Measurements from ENCODE around the gene KLC1.

The KLC1 gene

DNA sequence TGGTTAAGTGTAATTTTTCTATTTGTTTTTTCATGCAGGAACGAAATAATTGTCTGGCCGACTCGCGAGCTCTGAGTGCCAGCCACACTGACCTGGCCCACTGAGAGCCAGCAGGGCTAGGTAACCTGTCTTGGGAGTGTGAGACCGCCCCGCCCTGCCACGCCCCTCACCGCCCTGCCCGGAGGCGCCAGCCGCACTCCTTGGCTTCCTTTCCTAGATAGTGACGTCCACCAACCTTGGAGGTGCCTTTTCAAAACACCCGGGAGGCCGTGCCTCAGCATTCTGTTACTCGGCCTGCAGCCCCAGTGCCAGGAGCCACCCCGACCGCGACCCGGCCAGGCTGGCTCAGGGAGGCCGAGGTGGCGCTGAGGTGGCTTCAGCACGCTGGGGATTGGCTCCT is 64.5 kb downstream of the KLC1 start:
- peak; percentile 24 for DNase-seq

DNA sequence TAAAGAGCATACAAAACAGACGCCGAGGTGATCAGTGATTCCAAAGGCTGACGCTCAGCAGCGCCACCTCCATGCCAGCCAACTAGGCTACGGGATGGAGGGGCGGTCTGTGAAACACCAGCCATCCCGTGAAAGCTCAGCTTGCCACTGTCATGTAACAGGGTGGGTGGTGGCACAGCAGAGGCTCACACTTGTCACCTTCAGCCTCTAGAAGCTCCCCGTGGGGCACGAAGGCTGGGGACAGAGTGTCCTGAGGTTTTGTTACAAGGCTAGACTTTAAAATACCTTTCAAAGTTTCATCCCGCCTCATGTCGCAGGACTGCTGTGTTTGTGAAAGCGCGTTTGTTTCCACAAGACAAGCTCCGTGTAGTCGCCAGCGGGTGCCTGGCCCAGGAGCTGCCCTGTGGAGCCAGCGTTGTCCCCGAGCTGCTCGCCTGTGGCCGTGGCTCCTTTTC is 65.6 kb downstream of the KLC1 start:
- DNase-seq: no peak

DNA sequence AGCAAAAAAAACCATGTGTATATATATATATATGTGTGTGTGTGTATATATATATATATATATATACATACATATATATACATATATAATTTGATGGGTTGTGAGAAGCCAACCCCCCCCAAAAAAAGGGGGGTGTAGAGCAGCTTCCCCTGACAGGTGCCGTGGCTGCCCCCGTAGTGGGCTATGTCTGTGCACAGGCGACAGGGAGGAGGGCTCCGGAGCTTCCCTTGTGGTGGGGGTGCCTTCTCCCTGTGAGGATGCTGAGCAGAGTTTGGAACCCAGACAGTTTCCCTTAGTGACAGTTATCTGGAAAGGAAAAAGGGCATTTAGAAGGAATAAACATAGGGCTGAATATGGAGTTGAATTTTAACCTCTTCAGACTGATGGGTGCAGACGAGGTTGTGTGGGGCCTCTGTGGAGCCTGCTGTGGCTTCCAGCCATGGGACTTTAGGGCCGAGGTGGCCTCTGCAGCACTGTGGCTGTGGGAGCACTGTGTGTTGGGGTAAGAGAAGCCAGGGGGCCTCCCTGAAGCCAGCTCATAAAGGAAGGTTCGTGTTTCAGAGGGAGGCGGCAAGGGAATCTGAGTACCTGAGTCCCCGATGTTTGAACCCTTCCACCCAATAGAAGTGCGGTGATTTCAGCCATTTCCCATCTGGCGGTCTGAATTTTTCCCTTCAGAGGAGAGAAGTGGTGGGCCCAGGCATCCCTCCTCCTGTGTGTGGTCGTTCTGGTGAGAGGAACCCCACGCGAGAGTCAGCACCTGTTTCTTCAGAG is 66.5 kb downstream of the KLC1 start:
- DNase-seq: no peak

DNA sequence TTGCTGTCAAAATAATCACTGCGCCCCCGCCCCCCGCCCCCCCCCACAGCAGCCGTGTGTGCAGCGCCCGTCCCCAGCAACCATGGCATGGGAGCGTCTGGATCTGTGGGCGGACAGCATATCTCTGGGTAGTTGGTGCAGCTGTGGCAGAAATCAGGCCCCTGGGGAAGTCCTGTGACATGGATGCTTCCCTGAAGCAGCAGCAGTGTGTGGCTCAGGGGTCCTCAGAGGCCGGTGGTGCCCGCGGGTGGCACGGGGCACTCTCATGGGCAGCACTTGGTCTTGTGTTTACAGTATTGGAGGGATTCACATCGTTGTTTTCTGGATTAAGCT is 67.0 kb downstream of the KLC1 start:
- peak; percentile 36 for DNase-seq

DNA sequence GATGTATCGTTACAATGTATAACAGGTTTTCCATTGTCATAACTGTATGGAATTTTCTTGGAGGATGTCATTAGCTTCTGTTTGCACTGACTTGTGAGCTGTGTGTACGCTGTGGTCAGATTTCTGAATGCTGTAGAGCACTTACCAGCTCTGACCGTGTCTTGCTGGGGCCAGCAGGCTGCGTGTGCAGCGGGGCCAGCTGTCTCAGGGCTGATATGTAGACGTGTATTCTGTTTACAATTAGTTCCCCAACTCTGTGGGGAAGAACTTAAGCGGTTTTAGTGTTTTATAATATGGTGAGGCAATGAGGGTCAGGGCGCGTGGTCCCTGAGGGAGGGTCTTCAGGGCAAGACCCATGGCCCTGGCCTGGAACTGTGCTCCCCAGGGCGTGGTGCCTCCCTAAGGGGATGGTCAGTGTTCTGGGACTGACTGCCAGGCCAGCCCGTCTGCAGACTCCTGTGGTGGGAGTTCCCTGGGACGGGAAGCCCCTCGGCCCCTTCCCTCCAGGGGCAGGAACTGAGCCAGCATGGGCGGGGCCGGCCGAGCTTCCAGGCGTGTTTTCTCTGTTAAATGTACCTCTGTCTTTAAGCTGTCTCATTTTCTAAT is 67.6 kb downstream of the KLC1 start:
- peak; percentile 51 for DNase-seq

DNA sequence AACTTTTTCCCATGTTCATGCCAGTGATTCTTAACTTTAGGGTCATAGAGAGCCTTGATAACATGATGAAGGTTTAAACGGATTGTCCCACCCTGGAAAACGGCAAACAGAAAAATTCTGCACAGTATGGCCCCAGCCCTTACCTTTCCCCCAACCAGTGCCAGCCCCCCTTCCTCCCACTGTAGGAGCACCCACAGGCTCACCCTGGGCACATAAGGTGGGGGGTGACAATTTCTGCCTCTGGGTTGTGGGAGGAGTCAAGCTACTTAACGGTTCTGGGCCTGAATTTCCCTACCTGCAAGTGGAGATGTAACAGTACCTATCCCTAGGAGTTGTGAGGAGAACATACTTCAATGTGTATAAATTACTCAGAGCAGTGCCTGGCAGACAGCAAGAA is 68.2 kb downstream of the KLC1 start:
- DNase-seq: no peak

DNA sequence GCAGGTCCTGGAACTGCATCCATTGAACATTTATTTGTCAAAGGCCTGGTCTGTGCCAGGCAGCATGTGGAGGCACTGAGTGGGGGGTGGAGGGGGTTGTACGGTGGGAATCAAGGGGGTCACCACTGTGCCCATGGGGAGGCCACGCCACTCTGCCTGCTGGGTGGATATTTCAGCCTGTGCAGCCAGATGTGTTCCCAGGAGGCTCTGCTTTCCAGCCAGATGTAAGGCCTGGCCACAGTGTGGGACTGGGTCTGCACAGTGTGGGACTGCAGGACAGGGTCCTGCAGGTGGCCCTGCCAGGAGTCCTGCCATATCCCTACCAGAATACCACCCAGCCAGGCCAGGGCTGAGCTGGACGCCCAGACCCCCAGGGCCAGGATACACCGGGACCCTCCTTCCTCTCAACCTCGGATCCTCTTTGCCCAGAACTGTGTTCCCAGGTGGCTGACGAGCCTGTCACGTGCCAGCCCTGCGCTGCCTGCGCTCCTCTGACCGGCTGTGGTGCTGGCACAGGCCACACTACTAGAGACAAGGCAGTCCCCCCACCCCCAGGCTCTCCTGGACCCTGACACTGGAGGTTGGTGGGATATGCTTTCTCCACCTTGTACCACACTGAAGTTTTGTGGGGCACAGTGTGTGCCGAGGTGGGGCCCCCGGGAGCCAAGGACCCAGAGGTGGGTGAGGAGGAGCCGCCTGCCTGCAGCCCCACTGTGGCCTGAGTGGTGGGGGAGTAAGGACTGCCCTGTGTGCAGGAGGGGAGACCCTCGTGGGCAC is 68.8 kb downstream of the KLC1 start:
- no peak for DNase-seq

DNA sequence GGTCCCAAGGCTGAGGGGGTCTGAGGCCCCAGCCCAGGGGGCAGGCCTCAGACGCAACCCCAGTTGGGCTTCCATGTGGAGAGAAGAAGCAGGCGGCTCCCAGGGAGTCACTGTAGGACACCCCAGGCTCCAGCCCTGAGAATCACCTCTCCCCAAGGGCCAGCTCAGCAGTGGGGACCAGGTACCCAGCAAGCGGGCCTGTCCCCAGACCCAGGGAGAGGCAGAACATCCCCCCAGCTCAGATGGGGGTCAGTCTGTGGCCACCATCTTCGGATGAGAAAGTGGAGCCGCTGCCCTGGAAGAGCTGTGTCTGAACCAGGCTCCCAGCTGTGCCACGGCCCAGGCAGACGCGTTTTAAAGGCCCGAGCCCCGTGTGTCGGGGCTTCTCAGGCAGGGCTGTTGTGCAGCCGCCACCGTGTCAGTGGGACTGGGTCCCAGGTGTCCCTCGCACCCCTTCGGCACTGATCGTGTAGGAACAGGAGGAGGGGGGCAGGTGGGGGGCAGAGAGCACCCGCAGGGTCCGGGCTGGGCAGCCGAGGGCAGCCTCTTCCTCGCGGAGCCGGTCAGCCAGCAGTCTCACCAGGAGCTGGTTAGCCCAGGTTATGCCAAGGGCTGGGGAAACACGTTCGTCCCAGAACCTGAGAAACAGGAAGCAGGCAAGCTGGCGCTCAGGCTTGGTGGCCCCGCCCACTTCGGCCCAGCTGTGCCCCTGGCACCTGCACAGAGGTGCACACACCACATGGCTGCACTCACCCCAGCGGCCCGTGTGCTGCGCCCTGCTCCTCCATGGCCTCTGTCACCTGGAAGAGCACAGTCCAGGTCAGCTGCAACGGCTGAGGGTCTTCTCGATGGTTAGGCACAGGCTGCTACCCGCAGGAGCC is 69.6 kb downstream of the KLC1 start:
- peak; percentile 45 for DNase-seq

DNA sequence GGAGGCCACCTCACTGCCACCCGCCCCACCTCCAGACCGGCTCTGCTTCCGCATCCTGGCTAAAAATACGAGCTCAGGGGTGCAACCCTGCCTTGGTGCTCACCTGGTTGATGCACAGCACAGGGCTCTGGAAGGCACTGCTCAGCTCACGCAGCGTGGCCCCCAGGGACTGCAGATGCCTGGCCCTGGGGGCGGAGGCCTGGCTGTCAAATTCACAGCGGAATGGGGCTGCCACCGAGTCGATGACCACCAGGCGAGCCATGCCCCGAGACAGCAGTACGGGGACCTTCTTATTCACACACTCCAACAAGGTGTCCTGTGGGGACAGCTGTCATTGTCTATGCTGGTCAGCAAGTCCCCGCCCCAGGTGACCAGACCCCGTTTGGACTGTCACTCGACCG is 70.2 kb downstream of the KLC1 start:
- no peak for DNase-seq

DNA sequence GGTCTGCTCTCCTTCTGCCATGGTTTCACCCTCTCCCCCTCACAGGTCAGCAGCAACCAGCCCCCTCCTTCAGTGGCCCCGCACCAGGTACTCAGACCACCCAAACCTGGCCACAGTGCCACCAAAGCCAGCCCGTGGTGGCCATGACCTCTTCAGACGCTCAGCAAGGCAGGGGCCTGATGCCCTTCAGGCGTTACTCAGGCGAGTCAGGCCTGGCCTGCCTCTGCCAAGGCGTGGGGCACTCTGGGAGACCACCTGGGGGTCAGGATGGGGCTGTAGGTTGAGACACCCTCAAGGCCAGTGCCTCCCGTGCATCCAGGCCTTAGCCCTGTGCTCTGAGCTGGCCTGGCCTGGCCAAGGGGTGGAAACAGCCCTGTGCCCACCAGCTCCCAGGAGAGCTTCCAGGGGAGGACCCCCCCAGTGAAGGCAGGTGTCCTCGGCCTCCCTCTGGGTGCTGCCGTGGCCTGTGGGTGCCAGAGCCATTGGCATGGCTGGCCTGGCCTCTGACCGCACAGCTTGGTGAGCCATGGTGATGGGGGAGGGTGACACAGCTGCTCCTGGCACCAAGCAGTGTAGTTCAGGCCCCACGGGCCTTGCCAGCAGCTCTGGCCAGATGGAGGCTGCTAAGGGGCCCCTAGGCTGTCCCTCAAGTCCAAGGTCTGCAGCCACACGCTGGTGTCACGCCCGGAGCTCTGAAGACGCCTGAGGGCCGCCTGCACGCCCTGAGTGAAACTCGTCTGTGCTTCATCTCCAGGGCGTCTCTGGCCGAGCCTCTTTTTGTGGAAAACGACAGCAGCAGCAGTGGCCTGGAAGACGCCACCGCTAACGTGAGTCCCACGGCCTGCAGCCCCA is 71.1 kb downstream of the KLC1 start:
- DNase-seq: no peak

DNA sequence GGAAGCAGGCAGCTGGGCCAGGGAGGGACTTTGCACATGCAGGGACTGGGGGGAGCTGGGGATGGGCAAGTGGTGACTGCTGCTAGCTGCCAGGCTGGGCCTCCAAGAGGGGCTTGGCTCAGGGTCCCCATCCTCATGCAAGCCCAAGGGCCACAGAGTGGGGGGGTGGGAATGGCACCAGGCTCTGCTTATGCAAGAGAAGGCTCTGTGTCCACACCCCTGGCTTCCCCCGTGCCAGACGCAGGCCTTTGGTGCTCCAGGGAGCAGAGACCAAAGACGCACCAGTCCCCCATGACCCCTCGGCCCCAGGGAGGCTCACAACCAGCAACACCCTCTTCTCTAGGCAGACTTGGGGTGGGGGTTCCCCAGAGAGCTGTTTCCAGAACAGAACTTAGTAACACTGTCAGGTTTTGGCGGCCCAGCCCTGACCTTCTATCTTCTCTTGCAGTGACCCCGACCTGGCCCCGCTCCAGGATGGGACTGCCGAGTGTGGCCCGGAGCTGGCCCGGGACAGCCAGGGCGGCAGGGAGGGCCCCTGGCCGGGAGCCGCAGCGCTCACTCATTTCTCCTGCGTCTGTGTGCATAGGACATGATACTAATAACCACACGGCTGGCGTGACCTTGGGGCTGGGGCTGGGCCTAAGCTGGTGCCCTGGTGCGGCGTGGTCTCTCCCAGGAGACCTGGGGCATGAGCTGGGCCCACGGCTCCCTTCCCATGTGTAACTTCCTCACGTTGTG is 71.9 kb downstream of the KLC1 start:
- DNase-seq: no peak

DNA sequence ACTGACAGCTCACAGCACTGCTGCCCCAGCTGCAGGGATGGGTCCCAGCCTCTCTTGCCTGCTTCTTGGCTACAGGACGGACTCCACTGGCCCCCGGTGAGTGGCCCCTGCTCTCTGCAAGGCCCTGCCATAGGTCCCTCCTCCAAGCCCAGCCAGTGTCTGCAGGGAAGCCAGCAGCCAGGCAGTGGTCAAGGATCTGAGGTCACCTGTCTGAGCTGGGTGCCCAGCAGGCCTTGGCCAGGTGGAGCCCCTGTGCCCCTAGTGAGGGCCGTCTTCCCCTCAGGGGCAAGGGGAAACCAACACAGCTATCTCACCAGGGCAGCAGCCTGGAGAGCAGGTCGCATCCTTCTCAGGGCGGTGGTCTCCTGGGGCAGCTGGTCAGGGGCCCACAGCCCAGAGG is 73.1 kb downstream of the KLC1 start:
- no peak for DNase-seq

DNA sequence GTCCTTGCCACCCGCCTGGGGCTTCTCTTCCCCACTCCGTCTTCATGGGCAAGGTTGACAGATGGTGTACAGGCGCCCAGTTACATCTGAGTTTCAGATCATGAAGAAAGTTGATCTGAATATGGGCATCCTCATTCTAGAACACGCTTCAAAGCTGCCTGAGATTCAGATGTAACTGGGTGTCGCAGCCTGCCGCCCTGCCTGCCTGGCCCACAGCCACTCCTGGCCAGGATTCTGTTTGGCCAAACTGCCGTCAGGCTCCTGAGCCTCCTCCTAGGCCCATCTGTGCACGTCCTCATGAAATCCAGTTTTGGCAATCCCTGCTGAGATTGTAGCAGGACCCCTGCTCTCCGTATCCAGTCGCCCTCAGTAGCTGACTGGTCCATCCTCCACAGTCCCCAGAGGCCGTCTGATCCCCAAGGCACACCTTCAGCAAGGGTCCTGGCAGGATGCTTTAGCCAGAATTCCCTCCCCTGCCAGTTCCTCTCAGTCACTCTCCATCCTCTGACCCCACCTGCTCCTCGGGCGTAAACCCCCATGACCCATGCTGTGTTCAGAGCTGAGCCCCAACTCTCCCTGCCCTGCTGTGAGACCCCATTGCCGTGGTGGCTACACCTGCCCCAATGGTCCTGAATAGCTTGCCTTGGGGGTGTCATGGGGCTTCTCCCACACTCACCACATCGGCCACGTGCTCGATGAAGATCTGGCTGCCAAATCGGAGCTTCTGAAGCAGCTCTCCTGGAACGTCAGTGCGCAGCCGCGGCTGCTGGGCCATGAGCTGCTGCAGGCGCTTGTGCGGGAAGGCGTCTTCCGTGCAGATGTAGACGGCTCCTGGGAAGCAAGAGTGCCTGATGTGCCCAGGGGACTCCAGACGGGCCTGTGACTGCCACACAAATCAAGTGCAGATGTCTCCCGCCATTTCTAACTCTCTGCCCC is 73.8 kb downstream of the KLC1 start:
- no peak for DNase-seq

DNA sequence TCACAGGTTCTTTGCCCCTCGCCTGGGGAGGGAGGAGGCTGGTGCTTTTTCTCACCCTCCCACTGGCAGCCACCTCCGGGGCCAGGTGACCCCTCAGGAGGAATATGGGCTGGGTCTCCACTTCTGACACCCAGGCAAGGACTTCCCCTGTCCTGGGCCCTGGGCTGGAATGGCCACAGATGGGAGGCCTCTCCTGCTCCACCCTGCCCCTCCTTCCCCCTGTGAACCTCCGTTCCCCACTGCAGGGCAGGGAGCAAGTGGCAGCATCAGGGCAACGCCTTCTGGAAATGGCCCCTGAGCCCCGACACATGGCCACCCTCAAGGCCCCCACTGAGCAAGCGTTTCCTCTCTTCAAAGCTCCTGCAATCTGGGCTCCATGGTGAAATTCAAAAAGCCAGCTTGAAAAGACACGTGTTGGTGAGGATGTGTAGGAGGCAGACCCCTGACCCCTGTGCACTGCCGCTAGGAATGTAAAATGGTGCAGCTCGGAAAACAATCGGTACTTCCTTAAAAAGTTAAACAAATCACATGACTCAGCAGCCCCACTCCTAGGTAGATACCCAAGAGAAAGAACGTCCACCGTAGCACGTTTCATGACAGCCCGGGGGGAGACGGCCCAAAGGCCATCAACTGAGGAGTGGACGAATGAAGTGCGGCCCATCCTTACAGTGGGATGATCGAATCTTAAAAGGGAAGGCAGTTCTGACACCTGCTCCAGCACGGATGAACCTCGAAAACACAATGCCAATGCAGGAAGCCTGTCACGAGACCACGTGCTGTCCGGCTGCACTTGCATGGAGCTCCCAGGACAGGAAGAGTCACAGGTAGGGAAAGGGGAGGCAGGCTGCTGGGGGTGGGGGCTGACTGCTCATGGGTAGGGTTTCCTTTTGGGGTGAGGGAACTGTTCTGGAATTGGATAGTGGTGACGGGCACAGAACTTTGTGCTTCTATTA is 74.7 kb downstream of the KLC1 start:
- DNase-seq: no peak

DNA sequence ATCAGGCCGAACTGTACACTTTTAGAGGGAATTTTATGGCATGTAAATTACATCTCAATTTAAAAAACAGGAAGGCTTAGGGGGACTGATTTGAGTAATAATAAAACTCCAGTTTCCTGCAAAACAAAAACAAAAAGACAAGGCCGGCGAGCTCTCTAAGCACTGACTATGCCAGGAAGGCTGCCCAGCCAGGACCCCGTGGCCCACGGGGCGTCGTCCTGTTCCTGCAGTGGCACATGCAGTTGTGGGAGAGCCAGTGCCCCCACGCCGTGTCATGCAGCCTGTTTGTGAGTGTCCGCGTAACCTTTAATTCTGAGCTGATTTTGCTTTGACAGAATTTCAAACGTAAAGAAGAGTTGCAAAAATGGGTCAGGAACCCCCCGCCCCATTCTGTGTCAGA is 75.7 kb downstream of the KLC1 start:
- no peak for DNase-seq

DNA sequence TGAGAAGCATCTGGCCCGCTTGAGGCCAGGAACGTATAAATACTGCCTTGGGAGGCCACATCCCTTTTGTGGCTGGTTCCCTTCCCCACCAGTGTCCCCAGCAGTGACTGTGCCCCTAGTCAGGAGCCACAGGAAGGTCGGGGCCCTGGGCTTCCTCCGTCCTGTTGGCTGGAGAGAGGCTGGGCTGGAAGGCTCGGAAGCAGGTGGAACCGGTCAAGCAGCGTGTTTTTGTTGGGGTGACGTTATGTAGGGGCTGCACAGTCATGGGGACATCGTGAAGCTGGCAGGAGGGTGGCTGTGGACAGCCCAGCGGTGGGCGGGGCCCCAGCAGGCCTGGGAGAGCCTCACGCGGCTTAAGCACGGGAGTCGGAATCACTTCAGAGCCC is 76.1 kb downstream of the KLC1 start:
- no peak for DNase-seq

DNA sequence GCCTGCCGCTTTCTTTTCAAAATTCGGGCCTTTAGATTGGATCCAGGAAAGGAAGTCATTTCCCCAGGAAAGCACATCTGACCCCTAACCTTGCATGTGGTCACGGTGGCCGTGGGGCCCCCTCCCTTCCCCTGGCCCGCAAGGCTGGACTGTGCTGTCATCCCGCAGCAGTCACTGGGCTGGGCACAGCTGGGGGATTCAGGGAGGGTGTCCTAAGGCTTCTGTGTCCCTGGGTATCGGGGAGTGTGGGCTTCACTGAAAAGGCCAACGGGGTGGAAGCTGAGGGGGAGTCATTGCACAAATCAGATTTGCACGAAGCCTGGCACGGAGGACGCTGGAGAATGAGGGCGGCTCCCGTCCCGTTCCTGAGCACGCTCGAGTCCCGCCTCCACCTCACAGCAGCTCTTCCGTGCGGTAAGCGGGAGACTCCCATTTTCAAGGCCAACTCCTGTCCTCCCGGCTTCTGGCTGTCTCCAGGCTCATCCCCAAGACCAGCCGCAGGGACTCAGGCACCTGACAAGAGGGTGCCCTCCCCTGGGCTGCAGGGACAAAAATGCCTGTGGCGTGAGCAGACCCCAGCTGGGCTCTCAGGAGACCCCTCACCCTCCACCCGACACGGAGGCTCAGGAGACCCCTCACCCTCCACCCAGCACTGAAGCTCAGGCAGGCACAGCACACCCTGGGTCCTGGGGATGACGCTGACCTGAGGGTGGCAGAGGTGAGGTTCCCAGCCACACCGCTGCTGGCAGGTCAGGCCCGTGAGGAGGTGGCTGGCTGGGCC is 76.7 kb downstream of the KLC1 start:
- DNase-seq: no peak

Data from NCI-H69 (cell line).